GM12878 (cell line): Measurements from ENCODE around the gene NPDC1. TPM values are rescaled to one million over a fixed set of nuclear protein-coding genes. Genes with fewer than 3 reads are reported as not detected.

Source experiments
- ATAC-seq: fragments of 200-7000 bp; cut with Tn5 transposase; 3 replicates; pipeline ENCODE4 v1.9.1; 2020; ENCODE audit warnings: mild to moderate bottlenecking, moderate library complexity
- BruUV-seq: library from RNA; stranded (reverse); fragments of 400-500 nt; replicated peaks from 2 replicates; lab custom pipeline; 2021; lab: Mats Ljungman, UMichigan
- CTCF ChIA-PET: fragments of 300-600 bp; sonication (Branson Sonifier 250); formaldehyde crosslinking; extraction: SDS; loops from one replicate; lab custom pipeline; 2021; ENCODE audit warnings: inconsistent platforms; lab: Yijun Ruan, JAX
- POLR2A ChIA-PET: fragments of 350-600 bp; formaldehyde crosslinking; extraction: SDS; loops from one replicate; lab custom pipeline; 2021; ENCODE audit warnings: inconsistent platforms; lab: Charles Lee
- RAD21 ChIA-PET: fragments of 300-600 bp; sonication (Branson Sonifier 250); formaldehyde crosslinking; loops from one replicate; lab custom pipeline; 2023; ENCODE audit warnings: antibody characterized with exemption; ENCODE audit not compliant: unreplicated experiment; lab: Charles Lee
- SMC1A ChIA-PET: fragments of 300-600 bp; sonication (Branson Sonifier 250); formaldehyde crosslinking; loops from one replicate; lab custom pipeline; 2023; ENCODE audit not compliant: unreplicated experiment, uncharacterized antibody; lab: Charles Lee
- DNase-seq: peaks from one replicate; pipeline ENCODE4 v3.0.0-alpha.2; 2011; ENCODE audit warnings: low read depth, low spot score
- FAIRE-seq: peaks from 3 replicates; lab custom pipeline; 2011; peaks lifted over from hg19 to GRCh38; lab: Jason Lieb, UNC
- H2AFZ ChIP-seq: 2 replicates; pipeline ENCODE4 v1.6.0; 2011; ENCODE audit warnings: low read depth, low read length, control low read depth; ENCODE audit not compliant: control insufficient read depth
- H3K27ac ChIP-seq: 2 replicates; pipeline ENCODE4 v1.5.1; 2011; ENCODE audit warnings: control low read depth; ENCODE audit not compliant: control insufficient read depth, insufficient read depth
- H3K27me3 ChIP-seq, 2 experiments: replicated peaks in 1 of 2; 2 replicates each; pipeline versions ENCODE4 v1.6.0 to v1.6.1; 2011; ENCODE audit warnings: low read length in 1 of 2; ENCODE audit not compliant: control insufficient read depth in 2 of 2, insufficient read depth in 2 of 2
- H3K36me3 ChIP-seq, 2 experiments: 2 replicates each; pipeline ENCODE4 v1.5.1; 2011; ENCODE audit warnings: low read length in 1 of 2; ENCODE audit not compliant: control insufficient read depth in 2 of 2, insufficient read depth in 2 of 2
- H3K4me1 ChIP-seq: 2 replicates; pipeline ENCODE4 v1.6.1; 2011; ENCODE audit warnings: mild to moderate bottlenecking, low read length, moderate library complexity, mixed read lengths; ENCODE audit not compliant: control insufficient read depth, insufficient read depth
- H3K4me2 ChIP-seq: 2 replicates; pipeline ENCODE4 v1.6.0; 2011; ENCODE audit warnings: control low read depth; ENCODE audit not compliant: control insufficient read depth, insufficient read depth
- H3K4me3 ChIP-seq: fragments of 200-600 bp; sonication (generic); 2 replicates; pipeline ENCODE4 v1.5.1; 2016
- H3K79me2 ChIP-seq: 2 replicates; pipeline ENCODE4 v1.6.0; 2011; ENCODE audit warnings: low read length; ENCODE audit not compliant: control insufficient read depth, insufficient read depth
- H3K9ac ChIP-seq: 2 replicates; pipeline ENCODE4 v1.8.0; 2011; ENCODE audit warnings: low read length, control low read depth, mixed read lengths; ENCODE audit not compliant: control insufficient read depth, insufficient read depth
- H3K9me3 ChIP-seq: replicated peaks from 3 replicates; pipeline ENCODE4 v1.5.1; 2011; ENCODE audit warnings: mild to moderate bottlenecking, low read length; ENCODE audit not compliant: control insufficient read depth, insufficient read depth
- H4K20me1 ChIP-seq: 2 replicates; pipeline ENCODE4 v1.6.0; 2011; ENCODE audit not compliant: control insufficient read depth, insufficient read depth
- CHD2 ChIP-seq: IDR thresholded peaks from 2 replicates; pipeline ENCODE4 v1.6.1; 2011; ENCODE audit warnings: low read depth, low read length, improper control_type of control experiment, borderline replicate concordance
- DPF2 ChIP-seq: fragments of 450-650 bp; IDR thresholded peaks from 2 replicates; pipeline ENCODE4 v1.6.1; 2017; ENCODE audit warnings: mild to moderate bottlenecking
- HDAC6 ChIP-seq: fragments of 200-600 bp; sonication (generic); IDR thresholded peaks from one replicate; pipeline ENCODE4 v1.8.0; 2017; ENCODE audit warnings: antibody characterized with exemption; ENCODE audit not compliant: unreplicated experiment
- JUNB ChIP-seq: IDR thresholded peaks from 2 replicates; pipeline ENCODE4 v1.6.1; 2016; ENCODE audit warnings: antibody characterized with exemption, mild to moderate bottlenecking
- POLR2A ChIP-seq: IDR thresholded peaks from 2 replicates; pipeline ENCODE4 v1.6.1; 2011; ENCODE audit warnings: low read depth, mild to moderate bottlenecking, low read length
- TCF3 ChIP-seq: IDR thresholded peaks from 2 replicates; pipeline ENCODE4 v1.6.1; 2012; ENCODE audit warnings: low read depth, mild to moderate bottlenecking, low read length, borderline replicate concordance; ENCODE audit not compliant: insufficient read depth
- WGBS: methylation state at CpG from one replicate; pipeline ENCODE4 v1.1.6; 2016; ENCODE audit warnings: low lambda C conversion rate; ENCODE audit not compliant: insufficient replicate concordance, insufficient coverage; ENCODE audit errors: missing lambda C conversion rate; 5-methylcytosine and 5-hydroxymethylcytosine counted together
- in situ Hi-C: fragments of 300-500 bp; cut with MboI; formaldehyde crosslinking; loops from 9 replicates; pipeline ENCODE4 v1.14.3; 2018; ENCODE audit warnings: mixed read lengths
- intact Hi-C: fragments of 100-400 bp; cut with micrococcal nuclease; formaldehyde crosslinking; loops from one replicate; pipeline ENCODE4 v1.14.2; 2022; ENCODE audit not compliant: unreplicated experiment
- polyA plus RNA-seq, 11 experiments: library from polyadenylated mRNA; depleted of rRNA in 4 of 11; unstranded in 6 of 11; stranded (reverse) in 5 of 11; fragments of >200 nt; fragmentation: Nextera tagmentation in 4 of 11; fragmentation: Illumina TruSeq in 1 of 11; extraction: Ambion mirVana in 4 of 11; extraction: Trizol in 1 of 11; gene quantifications; 1 replicate in 1 of 11; 2 replicates in 10 of 11; pipeline versions ENCODE4 v1.2.1 to v1.2.3, GENCODE V29; 2011 to 2016; ENCODE audit warnings: inconsistent platforms in 2 of 11, missing spikeins in 2 of 11, low read depth in 1 of 11
- total RNA-seq, 4 experiments: library from RNA; depleted of rRNA in 3 of 4; stranded (reverse); fragments of >200 nt in 3 of 4; fragmentation: Illumina TruSeq in 1 of 4; extraction: Trizol in 1 of 4; gene quantifications; 2 replicates each; pipeline versions ENCODE4 v1.2.1 to v1.2.3, GENCODE V29; 2013 to 2021

Gene NPDC1
- total and polyA plus RNA-seq, 10 of the 15 experiments (the other 5 are each of a cell fraction or from before 2014, with no cell fraction given) = 0.04 to 1.7 (median 0.77) TPM; not detected in 2

DNA sequence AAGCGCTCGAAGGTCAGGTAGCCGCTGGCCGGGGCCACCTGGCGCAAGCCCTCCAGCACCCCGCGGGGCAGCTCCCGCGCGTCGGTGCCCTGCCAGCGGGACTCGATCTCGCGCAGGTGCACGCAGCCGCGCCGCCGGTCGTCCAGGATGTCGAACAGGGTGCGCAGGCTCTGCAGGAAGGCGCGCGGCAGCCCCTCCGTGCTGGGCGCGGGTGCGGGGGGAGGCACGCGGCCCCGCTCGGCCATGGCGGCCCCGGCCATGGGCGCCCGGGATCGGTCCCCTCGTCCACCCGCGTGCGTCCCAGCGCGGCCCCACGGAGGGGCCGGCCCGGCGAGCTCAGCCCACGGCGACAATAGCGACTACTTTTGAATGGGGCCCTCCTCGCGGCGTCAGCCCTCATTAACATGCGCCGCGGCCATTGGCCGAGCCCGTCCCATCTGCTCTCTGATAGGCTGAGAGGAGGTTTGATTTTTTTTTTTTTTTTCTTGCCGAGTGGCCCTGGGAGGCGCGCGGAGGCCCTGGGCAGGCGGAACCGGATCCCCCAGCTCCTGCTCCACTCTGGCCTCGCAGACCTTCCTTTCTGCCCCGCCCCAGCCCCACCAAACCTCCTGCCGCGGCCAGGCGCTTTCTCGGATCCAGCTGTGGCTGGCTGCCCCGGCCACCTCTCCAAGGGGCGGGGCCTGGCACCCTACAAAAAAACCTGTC is 24.4 kb upstream of the NPDC1 start, which contains the start of gene SAPCD2 (continued):
- peak; percentile 14; the same call in 1 of the 2 replicates for TF ChIP-seq CHD2
- TF ChIP-seq DPF2 = peak; percentile 62; the same call in 1 of the 2 replicates
- peak; percentile 69 for TF ChIP-seq POLR2A
- TF ChIP-seq HDAC6 = no peak

DNA sequence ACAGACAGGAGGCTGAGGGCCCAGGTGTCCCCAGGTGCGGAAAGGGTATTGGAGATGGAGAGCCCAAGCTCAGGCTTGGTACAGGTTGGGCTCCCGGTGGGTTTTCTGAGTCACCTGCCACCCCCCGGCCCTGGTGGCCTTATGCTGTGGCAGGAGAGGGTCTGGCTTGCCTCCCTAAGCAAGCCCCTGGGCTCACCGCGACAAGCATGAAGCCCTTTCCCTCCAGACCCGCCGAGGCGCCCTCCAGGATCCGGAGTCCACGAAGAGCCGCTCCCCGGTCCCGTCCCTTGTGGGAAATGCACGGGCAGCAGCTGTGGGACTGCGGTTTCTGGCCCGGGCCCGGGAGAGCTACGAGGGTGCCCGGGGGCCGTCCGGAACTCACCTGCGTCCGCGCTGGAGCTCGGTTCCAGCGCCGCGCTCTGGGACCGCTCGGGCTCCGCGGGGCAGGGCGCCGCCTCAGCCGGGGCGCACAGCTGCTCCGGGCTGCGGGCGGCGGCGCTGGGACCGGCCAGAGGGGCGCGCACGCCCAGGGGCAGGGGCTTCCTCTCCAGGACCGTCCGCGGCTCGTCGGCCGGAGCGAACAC is 23.6 kb upstream of the NPDC1 start:
- no peak for ATAC-seq
- Histone ChIP-seq H3K9ac (peak overlapping the region; percentile 56), H3K9me3 (no peaks in the 10 kb centered on the region), H3K4me2 (peak overlapping the region; percentile 90), H3K27me3 (no peaks in the 10 kb centered on the region), H3K27ac (peak overlapping the region; percentile 10; the same call in 1 of the 2 replicates), H3K4me1 (peaks cover 27% of the 10 kb centered on the region), H3K79me2 (peaks cover 7% of the 10 kb centered on the region), H3K4me3 (peak overlapping the region; percentile 80), H2AFZ (no peak overlapping the region), H3K36me3 (no peaks in the 10 kb centered on the region; a peak in 2 of 4 replicates), H4K20me1 (no peaks in the 10 kb centered on the region)
- no peak for FAIRE-seq
- RAD21 ChIA-PET = interaction anchor here (0.6 to 5.0 kb wide), 12 partner anchors 14 to 281 kb away, joined by 3 to 24 read pairs (median 7); partner anchors contain the start of genes FUT7, MAN1B1 and RNF224
- 3% methylated on average over 52 of the region's 52 CpGs for WGBS
- intact Hi-C loops = loop anchor here (5.0 kb wide), 1 partner anchor 48 kb away; no protein-coding TSS in a partner anchor
- no peak for DNase-seq
- POLR2A ChIA-PET = interaction anchor here (0.6 to 3.5 kb wide), 11 partner anchors 13 to 660 kb away, joined by 3 to 22 read pairs (median 4); partner anchors contain the start of genes CYSRT1 and MAN1B1
- in situ Hi-C loops = no loop called here
- no TSS peak for BruUV-seq
- CTCF ChIA-PET = interaction anchor here (0.7 to 7.9 kb wide), 10 partner anchors 9 to 167 kb away, joined by 3 to 80 read pairs (median 10); partner anchors contain the start of genes CYSRT1, MAN1B1 and RNF208
- no peak for TF ChIP-seq JUNB
- 0 out of 2 replicates have a peak, but pooled peaks have one; percentile 10 for TF ChIP-seq TCF3
- SMC1A ChIA-PET = interaction anchor here (1.4 to 7.2 kb wide), 4 partner anchors 12 to 26 kb away, joined by 3 to 30 read pairs (median 6); partner anchors contain the start of gene MAN1B1
